WTC11 (cell line): ENCODE data around the gene OSM. TPM values are rescaled to one million over a fixed set of nuclear protein-coding genes. Genes with fewer than 3 reads are reported as not detected.

ENCODE experiments used
- ATAC-seq: fragments of 200-7000 bp; cut with Tn5 transposase; 2 replicates; pipeline ENCODE4 v1.10.0; 2021; ENCODE audit warnings: mild to moderate bottlenecking, moderate library complexity
- CTCF ChIA-PET: fragments of 300-600 bp; sonication (Branson Sonifier 250); formaldehyde crosslinking; loops from one replicate; lab custom pipeline; 2021; ENCODE audit warnings: antibody characterized with exemption; lab: Charles Lee
- POLR2A ChIA-PET: fragments of 350-600 bp; sonication (Branson Sonifier 250); formaldehyde crosslinking; loops from one replicate; lab custom pipeline; 2021; ENCODE audit warnings: antibody characterized with exemption; lab: Charles Lee
- DNase-seq: peaks from one replicate; pipeline ENCODE4 v3.0.0; 2021; ENCODE audit warnings: low spot score
- H3K27ac Mint-ChIP-seq: 2 replicates; pipeline ENCODE4 v1.8.0; 2021; ENCODE audit warnings: mixed read lengths
- H3K27me3 Mint-ChIP-seq: 2 replicates; pipeline ENCODE4 v1.8.0; 2021; ENCODE audit warnings: low read depth, mild to moderate bottlenecking, moderate library complexity, mixed read lengths
- H3K36me3 Mint-ChIP-seq: 2 replicates; pipeline ENCODE4 v1.8.0; 2021; ENCODE audit warnings: mixed read lengths
- H3K4me1 Mint-ChIP-seq: 2 replicates; pipeline ENCODE4 v1.8.0; 2022; ENCODE audit warnings: mixed read lengths
- H3K4me3 Mint-ChIP-seq: 2 replicates; pipeline ENCODE4 v1.8.0; 2021; ENCODE audit warnings: mild to moderate bottlenecking, moderate library complexity, mixed read lengths
- H3K9me3 Mint-ChIP-seq: 2 replicates; pipeline ENCODE4 v1.8.0; 2021; ENCODE audit warnings: mixed read lengths
- CREM ChIP-seq: sonication (generic); formaldehyde crosslinking; IDR thresholded peaks from 2 replicates; pipeline ENCODE4 v1.8.1; 2022; ENCODE audit warnings: mild to moderate bottlenecking, missing genetic modification reagents, moderate library complexity
- ELF4 ChIP-seq: sonication (generic); formaldehyde crosslinking; IDR thresholded peaks from 2 replicates; pipeline ENCODE4 v1.8.1; 2022; ENCODE audit warnings: low read depth, mild to moderate bottlenecking, moderate library complexity, missing genetic modification reagents
- ETV6 ChIP-seq: sonication (generic); formaldehyde crosslinking; IDR thresholded peaks from 2 replicates; pipeline ENCODE4 v1.8.1; 2022; ENCODE audit warnings: mild to moderate bottlenecking, missing genetic modification reagents
- FOXK1 ChIP-seq: sonication (generic); formaldehyde crosslinking; IDR thresholded peaks from 2 replicates; pipeline ENCODE4 v1.8.0; 2022; ENCODE audit warnings: mild to moderate bottlenecking, moderate library complexity, missing genetic modification reagents
- GRHL2 ChIP-seq: fragments of 250-450 bp; sonication (Bioruptor Pico); IDR thresholded peaks from 2 replicates; pipeline ENCODE4 v1.8.0; 2022; ENCODE audit warnings: mild to moderate bottlenecking, moderate library complexity; ENCODE audit not compliant: insufficient replicate concordance, severe bottlenecking
- HMGA2 ChIP-seq: fragments of 250-450 bp; sonication (Bioruptor Pico); IDR thresholded peaks from 2 replicates; pipeline ENCODE4 v1.4.0; 2021; ENCODE audit warnings: mild to moderate bottlenecking, moderate library complexity
- MXD4 ChIP-seq: fragments of 250-450 bp; sonication (Bioruptor Pico); IDR thresholded peaks from 2 replicates; pipeline ENCODE4 v1.8.0; 2021; ENCODE audit warnings: mild to moderate bottlenecking, moderate library complexity, borderline replicate concordance
- NR2C2 ChIP-seq: sonication (generic); formaldehyde crosslinking; IDR thresholded peaks from 2 replicates; pipeline ENCODE4 v1.8.0; 2022; ENCODE audit warnings: mild to moderate bottlenecking, missing genetic modification reagents
- OVOL2 ChIP-seq: fragments of 250-450 bp; sonication (Bioruptor Pico); IDR thresholded peaks from 2 replicates; pipeline ENCODE4 v1.9.0; 2021; ENCODE audit warnings: mild to moderate bottlenecking, borderline replicate concordance
- TEAD1 ChIP-seq: sonication (generic); formaldehyde crosslinking; IDR thresholded peaks from 2 replicates; pipeline ENCODE4 v1.8.0; 2022; ENCODE audit warnings: mild to moderate bottlenecking, missing genetic modification reagents
- ZNF138 ChIP-seq: sonication (generic); formaldehyde crosslinking; conservative IDR thresholded peaks from 2 replicates; pipeline ENCODE4 v1.8.1; 2022; ENCODE audit warnings: mild to moderate bottlenecking, moderate library complexity, missing genetic modification reagents
- ZNF219 ChIP-seq: sonication (generic); formaldehyde crosslinking; IDR thresholded peaks from 2 replicates; pipeline ENCODE4 v1.8.0; 2023; ENCODE audit warnings: missing genetic modification reagents, mild to moderate bottlenecking, borderline replicate concordance
- ZNF263 ChIP-seq: sonication (generic); formaldehyde crosslinking; IDR thresholded peaks from 2 replicates; pipeline ENCODE4 v1.8.1; 2022; ENCODE audit warnings: low read depth, mild to moderate bottlenecking, moderate library complexity, missing genetic modification reagents
- ZNF671 ChIP-seq: fragments of 250-450 bp; sonication (Bioruptor Pico); IDR thresholded peaks from 2 replicates; pipeline ENCODE4 v1.8.0; 2021; ENCODE audit warnings: mild to moderate bottlenecking
- total RNA-seq: library from RNA; stranded (reverse); gene quantifications from 3 replicates; pipeline ENCODE4 v1.2.3, GENCODE V29; 2021
- TF ChIP-seq, protein P1 (sequence below): sonication (generic); formaldehyde crosslinking; IDR thresholded peaks from 2 replicates; pipeline ENCODE4 v1.8.0; 2023; ENCODE audit warnings: missing genetic modification reagents, mild to moderate bottlenecking, borderline replicate concordance
- TF ChIP-seq, protein P2 (sequence below): fragments of 250-450 bp; sonication (Bioruptor Pico); IDR thresholded peaks from 2 replicates; pipeline ENCODE4 v1.9.0; 2021; ENCODE audit warnings: moderate library complexity, mild to moderate bottlenecking, inconsistent platforms, borderline replicate concordance
- TF ChIP-seq, protein P3 (sequence below): sonication (generic); formaldehyde crosslinking; IDR thresholded peaks from 2 replicates; pipeline ENCODE4 v1.8.0; 2022; ENCODE audit warnings: mild to moderate bottlenecking, missing genetic modification reagents
- TF ChIP-seq, protein P4 (sequence below): fragments of 250-450 bp; sonication (Bioruptor Pico); IDR thresholded peaks from 2 replicates; pipeline ENCODE4 v1.8.0; 2021; ENCODE audit warnings: mild to moderate bottlenecking
- TF ChIP-seq, protein P5 (sequence below): sonication (generic); formaldehyde crosslinking; IDR thresholded peaks from 2 replicates; pipeline ENCODE4 v1.8.0; 2022; ENCODE audit warnings: mild to moderate bottlenecking, missing genetic modification reagents
- TF ChIP-seq, protein P6 (sequence below): sonication (generic); formaldehyde crosslinking; IDR thresholded peaks from 2 replicates; pipeline ENCODE4 v1.8.1; 2023; ENCODE audit warnings: mild to moderate bottlenecking, missing genetic modification reagents

The OSM gene
- total RNA-seq, 1 experiment from 2014 or later: not detected

DNA sequence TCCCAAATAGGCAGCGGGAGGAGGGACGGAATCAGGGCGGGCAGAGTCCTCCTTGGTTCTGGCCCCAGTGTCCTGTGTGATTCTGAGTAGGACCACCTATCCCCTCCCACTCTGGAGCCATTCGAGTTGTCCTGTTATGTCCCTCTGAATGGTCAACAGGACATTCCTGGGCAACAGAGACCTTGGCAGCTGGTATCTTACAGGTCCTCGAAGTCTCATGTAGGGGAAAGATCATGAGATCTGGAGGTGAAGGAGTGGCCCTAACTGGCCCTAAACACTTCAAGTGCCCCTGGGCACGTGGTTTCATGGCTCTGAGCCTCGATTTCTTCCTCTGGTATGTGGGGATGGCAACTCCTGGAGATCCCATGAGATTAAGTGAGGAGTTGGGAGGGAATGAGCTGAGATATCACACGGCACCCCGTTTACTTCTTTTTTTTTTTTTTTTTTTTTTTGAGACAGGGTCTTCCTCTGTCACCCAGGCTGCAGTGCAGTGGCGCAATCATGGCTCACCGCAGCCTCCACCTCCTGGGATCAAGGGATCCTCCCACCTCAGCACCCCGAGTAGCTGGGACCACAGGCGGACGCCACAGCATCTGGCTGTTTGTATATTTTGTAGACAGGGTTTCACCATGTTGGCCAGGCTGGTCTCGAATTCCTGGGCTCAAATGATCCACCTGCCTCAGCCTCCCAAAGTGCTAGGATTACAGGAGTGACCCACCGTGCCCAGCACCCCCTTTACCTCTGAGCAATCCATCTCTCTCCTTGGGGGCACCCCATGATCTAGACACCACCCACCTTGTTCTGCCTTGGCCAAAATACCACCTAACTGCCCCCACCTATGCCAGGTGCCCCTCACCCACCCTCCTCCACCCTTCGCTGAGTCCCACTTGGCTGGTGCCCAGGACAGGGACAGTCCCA, 26.9 kb downstream of the OSM start:
- H3K27me3 Mint-ChIP-seq: no peaks in the 10 kb centered on the region; the same call in 1 of the 2 replicates
- CTCF ChIA-PET: interaction anchor here (1.6 kb wide), 1 partner anchor 48 kb away, joined by 9 read pairs; no protein-coding TSS in a partner anchor
- no peak overlapping the region for H3K4me3 Mint-ChIP-seq
- peaks cover 49% of the 10 kb centered on the region for H3K4me1 Mint-ChIP-seq
- H3K9me3 Mint-ChIP-seq: no peaks in the 10 kb centered on the region
- H3K27ac Mint-ChIP-seq: no peak overlapping the region
- DNase-seq: no peak
- POLR2A ChIA-PET: no interaction called here
- TF ChIP-seq ZNF263 (CRISPR knock-in tag) (no peak), HMGA2 (CRISPR knock-in tag) (no peak), ZNF138 (no peak), ZNF671 (no peak), MXD4 (CRISPR knock-in tag) (no peak), GRHL2 (no peak), OVOL2 (CRISPR knock-in tag) (no peak), TEAD1 (no peak), ZNF219 (CRISPR knock-in tag) (no peak), NR2C2 (CRISPR knock-in tag) (no peak), ELF4 (CRISPR knock-in tag) (no peak), FOXK1 (CRISPR knock-in tag) (no peak), CREM (CRISPR knock-in tag) (no peak), ETV6 (CRISPR knock-in tag) (no peak)
- TF ChIP-seq, protein P1, sequence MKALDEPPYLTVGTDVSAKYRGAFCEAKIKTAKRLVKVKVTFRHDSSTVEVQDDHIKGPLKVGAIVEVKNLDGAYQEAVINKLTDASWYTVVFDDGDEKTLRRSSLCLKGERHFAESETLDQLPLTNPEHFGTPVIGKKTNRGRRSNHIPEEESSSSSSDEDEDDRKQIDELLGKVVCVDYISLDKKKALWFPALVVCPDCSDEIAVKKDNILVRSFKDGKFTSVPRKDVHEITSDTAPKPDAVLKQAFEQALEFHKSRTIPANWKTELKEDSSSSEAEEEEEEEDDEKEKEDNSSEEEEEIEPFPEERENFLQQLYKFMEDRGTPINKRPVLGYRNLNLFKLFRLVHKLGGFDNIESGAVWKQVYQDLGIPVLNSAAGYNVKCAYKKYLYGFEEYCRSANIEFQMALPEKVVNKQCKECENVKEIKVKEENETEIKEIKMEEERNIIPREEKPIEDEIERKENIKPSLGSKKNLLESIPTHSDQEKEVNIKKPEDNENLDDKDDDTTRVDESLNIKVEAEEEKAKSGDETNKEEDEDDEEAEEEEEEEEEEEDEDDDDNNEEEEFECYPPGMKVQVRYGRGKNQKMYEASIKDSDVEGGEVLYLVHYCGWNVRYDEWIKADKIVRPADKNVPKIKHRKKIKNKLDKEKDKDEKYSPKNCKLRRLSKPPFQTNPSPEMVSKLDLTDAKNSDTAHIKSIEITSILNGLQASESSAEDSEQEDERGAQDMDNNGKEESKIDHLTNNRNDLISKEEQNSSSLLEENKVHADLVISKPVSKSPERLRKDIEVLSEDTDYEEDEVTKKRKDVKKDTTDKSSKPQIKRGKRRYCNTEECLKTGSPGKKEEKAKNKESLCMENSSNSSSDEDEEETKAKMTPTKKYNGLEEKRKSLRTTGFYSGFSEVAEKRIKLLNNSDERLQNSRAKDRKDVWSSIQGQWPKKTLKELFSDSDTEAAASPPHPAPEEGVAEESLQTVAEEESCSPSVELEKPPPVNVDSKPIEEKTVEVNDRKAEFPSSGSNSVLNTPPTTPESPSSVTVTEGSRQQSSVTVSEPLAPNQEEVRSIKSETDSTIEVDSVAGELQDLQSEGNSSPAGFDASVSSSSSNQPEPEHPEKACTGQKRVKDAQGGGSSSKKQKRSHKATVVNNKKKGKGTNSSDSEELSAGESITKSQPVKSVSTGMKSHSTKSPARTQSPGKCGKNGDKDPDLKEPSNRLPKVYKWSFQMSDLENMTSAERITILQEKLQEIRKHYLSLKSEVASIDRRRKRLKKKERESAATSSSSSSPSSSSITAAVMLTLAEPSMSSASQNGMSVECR (CRISPR knock-in tag): no peak
- TF ChIP-seq, protein P2, sequence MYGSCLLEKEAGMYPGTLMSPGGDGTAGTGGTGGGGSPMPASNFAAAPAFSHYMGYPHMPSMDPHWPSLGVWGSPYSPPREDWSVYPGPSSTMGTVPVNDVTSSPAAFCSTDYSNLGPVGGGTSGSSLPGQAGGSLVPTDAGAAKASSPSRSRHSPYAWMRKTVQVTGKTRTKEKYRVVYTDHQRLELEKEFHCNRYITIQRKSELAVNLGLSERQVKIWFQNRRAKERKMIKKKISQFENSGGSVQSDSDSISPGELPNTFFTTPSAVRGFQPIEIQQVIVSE: no peak
- TF ChIP-seq, protein P3, sequence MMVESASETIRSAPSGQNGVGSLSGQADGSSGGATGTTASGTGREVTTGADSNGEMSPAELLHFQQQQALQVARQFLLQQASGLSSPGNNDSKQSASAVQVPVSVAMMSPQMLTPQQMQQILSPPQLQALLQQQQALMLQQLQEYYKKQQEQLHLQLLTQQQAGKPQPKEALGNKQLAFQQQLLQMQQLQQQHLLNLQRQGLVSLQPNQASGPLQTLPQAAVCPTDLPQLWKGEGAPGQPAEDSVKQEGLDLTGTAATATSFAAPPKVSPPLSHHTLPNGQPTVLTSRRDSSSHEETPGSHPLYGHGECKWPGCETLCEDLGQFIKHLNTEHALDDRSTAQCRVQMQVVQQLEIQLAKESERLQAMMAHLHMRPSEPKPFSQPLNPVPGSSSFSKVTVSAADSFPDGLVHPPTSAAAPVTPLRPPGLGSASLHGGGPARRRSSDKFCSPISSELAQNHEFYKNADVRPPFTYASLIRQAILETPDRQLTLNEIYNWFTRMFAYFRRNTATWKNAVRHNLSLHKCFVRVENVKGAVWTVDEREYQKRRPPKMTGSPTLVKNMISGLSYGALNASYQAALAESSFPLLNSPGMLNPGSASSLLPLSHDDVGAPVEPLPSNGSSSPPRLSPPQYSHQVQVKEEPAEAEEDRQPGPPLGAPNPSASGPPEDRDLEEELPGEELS (CRISPR knock-in tag): no peak
- TF ChIP-seq, protein P4, sequence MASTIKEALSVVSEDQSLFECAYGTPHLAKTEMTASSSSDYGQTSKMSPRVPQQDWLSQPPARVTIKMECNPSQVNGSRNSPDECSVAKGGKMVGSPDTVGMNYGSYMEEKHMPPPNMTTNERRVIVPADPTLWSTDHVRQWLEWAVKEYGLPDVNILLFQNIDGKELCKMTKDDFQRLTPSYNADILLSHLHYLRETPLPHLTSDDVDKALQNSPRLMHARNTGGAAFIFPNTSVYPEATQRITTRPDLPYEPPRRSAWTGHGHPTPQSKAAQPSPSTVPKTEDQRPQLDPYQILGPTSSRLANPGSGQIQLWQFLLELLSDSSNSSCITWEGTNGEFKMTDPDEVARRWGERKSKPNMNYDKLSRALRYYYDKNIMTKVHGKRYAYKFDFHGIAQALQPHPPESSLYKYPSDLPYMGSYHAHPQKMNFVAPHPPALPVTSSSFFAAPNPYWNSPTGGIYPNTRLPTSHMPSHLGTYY (CRISPR knock-in tag): no peak
- TF ChIP-seq, protein P5, sequence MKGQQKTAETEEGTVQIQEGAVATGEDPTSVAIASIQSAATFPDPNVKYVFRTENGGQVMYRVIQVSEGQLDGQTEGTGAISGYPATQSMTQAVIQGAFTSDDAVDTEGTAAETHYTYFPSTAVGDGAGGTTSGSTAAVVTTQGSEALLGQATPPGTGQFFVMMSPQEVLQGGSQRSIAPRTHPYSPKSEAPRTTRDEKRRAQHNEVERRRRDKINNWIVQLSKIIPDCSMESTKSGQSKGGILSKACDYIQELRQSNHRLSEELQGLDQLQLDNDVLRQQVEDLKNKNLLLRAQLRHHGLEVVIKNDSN: no peak
- TF ChIP-seq, protein P6, sequence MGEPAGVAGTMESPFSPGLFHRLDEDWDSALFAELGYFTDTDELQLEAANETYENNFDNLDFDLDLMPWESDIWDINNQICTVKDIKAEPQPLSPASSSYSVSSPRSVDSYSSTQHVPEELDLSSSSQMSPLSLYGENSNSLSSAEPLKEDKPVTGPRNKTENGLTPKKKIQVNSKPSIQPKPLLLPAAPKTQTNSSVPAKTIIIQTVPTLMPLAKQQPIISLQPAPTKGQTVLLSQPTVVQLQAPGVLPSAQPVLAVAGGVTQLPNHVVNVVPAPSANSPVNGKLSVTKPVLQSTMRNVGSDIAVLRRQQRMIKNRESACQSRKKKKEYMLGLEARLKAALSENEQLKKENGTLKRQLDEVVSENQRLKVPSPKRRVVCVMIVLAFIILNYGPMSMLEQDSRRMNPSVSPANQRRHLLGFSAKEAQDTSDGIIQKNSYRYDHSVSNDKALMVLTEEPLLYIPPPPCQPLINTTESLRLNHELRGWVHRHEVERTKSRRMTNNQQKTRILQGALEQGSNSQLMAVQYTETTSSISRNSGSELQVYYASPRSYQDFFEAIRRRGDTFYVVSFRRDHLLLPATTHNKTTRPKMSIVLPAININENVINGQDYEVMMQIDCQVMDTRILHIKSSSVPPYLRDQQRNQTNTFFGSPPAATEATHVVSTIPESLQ (CRISPR knock-in tag): no peak
- TF ChIP-seq, all 79 proteins: peak for 0
- H3K36me3 Mint-ChIP-seq: peaks cover 12% of the 10 kb centered on the region; the same call in 1 of the 2 replicates
- no peak for ATAC-seq
